Measurements from ENCODE around the gene CDH4.
"Not testable (repeated sequence)": the region's sequence is repeated elsewhere in the genome, so short reads cannot be mapped to it uniquely, and the experiment has no call there.

GRCh38 chr20:61406773-61407172 lies 154.7 kb downstream of the CDH4 start:
- not testable (repeated sequence) for TF ChIP-seq PRDM4 (CRISPR knock-in tag; IDR thresholded peaks at IDR 0.05; ENCODE audit: borderline replicate concordance); ATF3 (CRISPR knock-in tag; IDR thresholded peaks at IDR 0.05); POLR2A (IDR thresholded peaks at IDR 0.05; ENCODE audit: insufficient read depth in 1 of 2, low read depth in 2 of 2, low read length in 2 of 2); SRSF4 (IDR thresholded peaks at IDR 0.05; ENCODE audit: low read depth, low read length, poor library complexity, severe bottlenecking); NR2C2 (CRISPR knock-in tag; IDR thresholded peaks at IDR 0.05; ENCODE audit: borderline replicate concordance); CTCF (CRISPR knock-in tag; IDR thresholded peaks at IDR 0.05); SP4 (CRISPR knock-in tag; IDR thresholded peaks at IDR 0.05); EHMT2 (IDR thresholded peaks at IDR 0.05; ENCODE audit: borderline replicate concordance, low read depth, low read length); PAX8 (CRISPR knock-in tag; IDR thresholded peaks at IDR 0.05; ENCODE audit: borderline replicate concordance); CREM (IDR thresholded peaks at IDR 0.05); CREM (CRISPR knock-in tag; IDR thresholded peaks at IDR 0.05)

Measured in HepG2 (cell line).